A549 treated with GW870086 at 1 μM for 4 hours (cell line): ENCODE measurements around the gene B4GALT1. TPM values are rescaled to one million over a fixed set of nuclear protein-coding genes. Genes with fewer than 3 reads are reported as not detected.

Source experiments
- total RNA-seq: library from RNA; stranded (reverse); fragments of 200-300 nt; extraction: Qiagen RNA extraction; gene quantifications from 5 replicates; pipeline ENCODE4 v1.2.3, GENCODE V29; 2022; ENCODE audit warnings: low read depth

The B4GALT1 gene
- 175 to 223 TPM (median 220 TPM) in 5 replicates for total RNA-seq

GRCh38 chr9:33167084-33167971 lies at the start of gene B4GALT1:
B4GALT1 (minus strand) TSS chr9:33167336; CDS start chr9:33167169, 167 bp downstream.

DNA sequence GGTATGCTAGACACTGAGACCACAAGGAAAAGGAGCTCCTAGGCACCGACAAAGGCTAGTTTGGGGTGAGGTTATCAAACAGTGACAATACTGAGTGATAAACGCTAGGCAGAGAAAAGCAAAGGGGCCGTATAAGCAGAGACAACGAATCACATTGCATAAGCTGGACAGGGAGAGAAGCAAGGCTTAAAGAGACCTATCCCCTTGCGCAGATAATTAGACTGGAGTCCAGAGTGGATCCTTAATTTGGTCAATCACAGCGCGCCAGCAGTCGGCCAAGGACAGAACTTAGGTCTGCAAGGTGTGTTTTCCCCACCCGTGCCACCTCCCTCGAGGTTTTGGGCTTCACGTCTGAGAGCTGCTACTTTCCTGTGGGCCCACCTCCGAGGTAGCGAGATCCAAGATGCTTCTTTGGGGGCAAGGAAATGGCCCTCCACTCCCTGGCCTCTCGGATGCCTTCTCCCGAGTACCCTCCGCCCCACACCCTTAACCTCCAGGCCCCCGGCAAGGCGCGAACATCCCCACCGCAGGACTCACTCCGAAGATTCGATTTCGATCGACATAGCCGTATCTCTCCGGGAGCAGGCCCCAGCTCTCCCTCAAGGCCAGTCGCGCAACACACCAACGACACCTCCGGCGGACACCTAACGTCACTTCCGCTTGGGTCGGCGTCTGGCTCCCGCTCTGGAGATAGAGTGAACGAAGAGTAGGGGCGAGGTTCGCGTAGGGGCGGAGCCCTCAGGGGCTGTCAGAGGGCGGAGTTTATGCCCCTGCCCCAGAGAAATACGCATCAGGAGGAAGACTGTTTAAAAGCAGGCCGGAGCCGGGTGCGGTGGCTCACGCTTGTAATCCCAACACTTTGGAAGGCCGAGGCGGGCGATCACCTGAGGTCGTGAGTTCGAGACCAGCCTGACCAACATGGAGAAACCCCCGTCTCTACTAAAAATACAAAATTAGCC lies 90.8 kb downstream of the B4GALT1 start, which contains the start of gene SMU1:
SMU1 (minus strand) TSS at position 629 of the 959 bp plus-strand sequence; CDS start at position 563, 66 bp downstream.

Other genes starting within 250 kb of the B4GALT1 start
- gene APTX, start 165.7 kb downstream of the B4GALT1 start, total RNA-seq, result 36.9 to 47.4 TPM (median 39.1 TPM) in 5 replicates
- gene DNAJA1, start 142.1 kb downstream of the B4GALT1 start, total RNA-seq, result 220 to 260 TPM (median 241 TPM) in 5 replicates
- 17.3 to 21.3 TPM (median 19.0 TPM) in 5 replicates for gene SMU1, start 90.7 kb downstream of the B4GALT1 start, total RNA-seq
- not detected in 5 replicates for gene SPINK4, start 72.8 kb upstream of the B4GALT1 start, total RNA-seq
- 135 to 147 TPM (median 138 TPM) in 5 replicates for gene BAG1, start 97.4 kb upstream of the B4GALT1 start, total RNA-seq
- 68.1 to 81.0 TPM (median 73.3 TPM) in 5 replicates for gene CHMP5, start 97.7 kb upstream of the B4GALT1 start, total RNA-seq
- gene NFX1, start 123.2 kb upstream of the B4GALT1 start, total RNA-seq, result 28.2 to 32.3 TPM (median 31.9 TPM) in 5 replicates
- 0.21 to 0.64 TPM (median 0.43 TPM) in 5 replicates for gene AQP7, start 235.2 kb upstream of the B4GALT1 start, total RNA-seq